B cell (primary cell): ENCODE data around the gene KRAS. TPM values are rescaled to one million over a fixed set of nuclear protein-coding genes. Genes with fewer than 3 reads are reported as not detected.

Experiments
- ATAC-seq: fragments of 200-7000 bp; cut with Tn5 transposase; one replicate; pipeline ENCODE4 v1.10.0; 2021; ENCODE audit warnings: low read depth, mild to moderate bottlenecking, moderate number of reproducible peaks, moderate library complexity
- CTCF ChIA-PET: fragments of 350-600 bp; sonication (Branson Sonifier 250); formaldehyde crosslinking; loops from one replicate; lab custom pipeline; 2021; ENCODE audit warnings: antibody characterized with exemption, inconsistent platforms; lab: Charles Lee
- POLR2A ChIA-PET: fragments of 350-600 bp; sonication (Branson Sonifier 250); formaldehyde crosslinking; loops from one replicate; lab custom pipeline; 2021; ENCODE audit warnings: antibody characterized with exemption; lab: Charles Lee
- DNase-seq: peaks from one replicate; pipeline ENCODE4 v3.0.0; 2013
- H2AFZ ChIP-seq: 2 replicates; pipeline ENCODE4 v1.6.1; 2012; ENCODE audit warnings: mild to moderate bottlenecking, low read depth, low read length; ENCODE audit not compliant: insufficient read depth, poor library complexity, severe bottlenecking
- H3K27ac ChIP-seq, 2 donors: 1 replicate in 1 of 2; 2 replicates in 1 of 2; pipeline ENCODE4 v1.5.1; 2012 to 2013; ENCODE audit warnings: low read length in 2 of 2, mild to moderate bottlenecking in 2 of 2, moderate library complexity in 1 of 2
- H3K27me3 ChIP-seq, 4 experiments: fragments of 200-600 bp in 1 of 4; sonication (generic) in 1 of 4; replicated peaks in 1 of 4; 1 replicate in 2 of 4; 2 replicates in 2 of 4; pipeline versions ENCODE4 v1.6.1 to v1.7.0; 2013 to 2016; ENCODE audit warnings: low read length in 3 of 4, mild to moderate bottlenecking in 2 of 4, mixed read lengths in 1 of 4, moderate library complexity in 1 of 4; ENCODE audit not compliant: insufficient read depth in 4 of 4, control insufficient read depth in 3 of 4; ENCODE audit errors: control extremely low read depth in 1 of 4
- H3K36me3 ChIP-seq, 2 experiments: replicated peaks in 1 of 2; 1 replicate in 1 of 2; 2 replicates in 1 of 2; pipeline versions ENCODE4 v1.6.1 to v1.7.1; 2013; ENCODE audit warnings: low read length in 1 of 2; ENCODE audit not compliant: insufficient read depth in 2 of 2, control insufficient read depth in 1 of 2; ENCODE audit errors: control extremely low read depth in 1 of 2, extremely low read depth in 1 of 2
- H3K4me1 ChIP-seq, 2 donors: fragments of 200-600 bp in 1 of 2; sonication (generic) in 1 of 2; 1 replicate in 1 of 2; 2 replicates in 1 of 2; pipeline versions ENCODE4 v1.5.1 to v1.6.1; 2013 to 2017; ENCODE audit warnings: low read length in 2 of 2; ENCODE audit not compliant: control insufficient read depth in 2 of 2, insufficient read depth in 2 of 2
- H3K4me2 ChIP-seq: replicated peaks from 2 replicates; pipeline ENCODE3; 2012; ENCODE audit warnings: mild to moderate bottlenecking, low read depth, low read length; ENCODE audit not compliant: poor library complexity, severe bottlenecking
- H3K4me3 ChIP-seq, 5 experiments: fragments of 200-600 bp in 1 of 5; sonication (generic) in 1 of 5; 1 replicate in 3 of 5; 2 replicates in 2 of 5; pipeline versions ENCODE4 v1.5.1 to v1.7.0; 2011 to 2016; ENCODE audit warnings: low read length in 4 of 5, mild to moderate bottlenecking in 4 of 5, low read depth in 2 of 5, control low read depth in 1 of 5, moderate library complexity in 1 of 5; ENCODE audit not compliant: insufficient read depth in 1 of 5; ENCODE audit errors: control extremely low read depth in 1 of 5, extremely low read depth in 1 of 5
- H3K79me2 ChIP-seq: fragments of 200-600 bp; sonication (generic); one replicate; pipeline ENCODE4 v1.6.0; 2016; ENCODE audit warnings: low read length; ENCODE audit not compliant: control insufficient read depth, insufficient read depth
- H3K9ac ChIP-seq: fragments of 200-600 bp; sonication (generic); 2 replicates; pipeline ENCODE4 v1.6.1; 2017; ENCODE audit warnings: mild to moderate bottlenecking, low read length, moderate library complexity
- H3K9me3 ChIP-seq, 3 donors: one replicate each; pipeline versions ENCODE4 v1.6.1 to v1.7.1; 2013; ENCODE audit warnings: low read length in 2 of 3; ENCODE audit not compliant: control insufficient read depth in 2 of 3, insufficient read depth in 1 of 3; ENCODE audit errors: control extremely low read depth in 1 of 3
- H4K20me1 ChIP-seq: 2 replicates; pipeline ENCODE4 v1.6.0; 2012; ENCODE audit warnings: mild to moderate bottlenecking, low read length; ENCODE audit not compliant: insufficient read depth, control insufficient read depth, poor library complexity, severe bottlenecking
- H3K27ac Mint-ChIP-seq: one replicate; pipeline ENCODE4 v1.8.0; 2021; ENCODE audit warnings: mixed read lengths
- H3K27me3 Mint-ChIP-seq: one replicate; pipeline ENCODE4 v1.8.0; 2021; ENCODE audit warnings: mixed read lengths
- H3K4me1 Mint-ChIP-seq: one replicate; pipeline ENCODE4 v1.8.0; 2021; ENCODE audit warnings: mixed read lengths
- H3K4me3 Mint-ChIP-seq: one replicate; pipeline ENCODE4 v1.8.0; 2021; ENCODE audit warnings: mixed read lengths
- H3K9me3 Mint-ChIP-seq: one replicate; pipeline ENCODE4 v1.8.0; 2022; ENCODE audit warnings: mixed read lengths; ENCODE audit not compliant: insufficient read depth
- CTCF ChIP-seq: fragments of 200-600 bp; IDR thresholded peaks from one replicate; pipeline ENCODE4 v1.8.0; 2022; ENCODE audit warnings: antibody characterized with exemption, mild to moderate bottlenecking
- EZH2 ChIP-seq: IDR thresholded peaks from 2 replicates; pipeline ENCODE4 v1.6.1; 2012; ENCODE audit warnings: borderline replicate concordance, low read depth, mild to moderate bottlenecking, moderate library complexity, low read length; ENCODE audit not compliant: insufficient read depth, poor library complexity, severe bottlenecking
- WGBS: methylation state at CpG from one replicate; pipeline ENCODE4 v1.1.5; 2013; ENCODE audit warnings: missing lambda C conversion rate; ENCODE audit not compliant: insufficient coverage; 5-methylcytosine and 5-hydroxymethylcytosine counted together
- intact Hi-C: fragments of 100-400 bp; cut with micrococcal nuclease; formaldehyde crosslinking; loops from one replicate; pipeline ENCODE4 v1.10.0; 2022
- polyA plus RNA-seq: library from polyadenylated mRNA; depleted of rRNA; stranded (reverse); fragments of >200 nt; gene quantifications from 2 replicates; pipeline ENCODE4 v1.2.3, GENCODE V29; 2012
- total RNA-seq, 2 donors: library from RNA; stranded (reverse); fragments of 120-200 nt in 1 of 2; gene quantifications; 1 replicate in 1 of 2; 2 replicates in 1 of 2; pipeline versions ENCODE4 v1.2.3 to v1.2.4, GENCODE V29; 2013 to 2022

KRAS gene
- total and polyA plus RNA-seq, 2 donors (not counting 1 experiment from before 2014, with no cell fraction given): 7.2 to 41.8 TPM

- intact Hi-C loops: no loop called here
- Histone ChIP-seq H3K4me3 (no peak overlapping the region), H3K27me3 (no peaks in the 10 kb centered on the region), H3K9me3 (no peaks in the 10 kb centered on the region), H4K20me1 (no peaks in the 10 kb centered on the region), H3K27ac (no peak overlapping the region), H3K36me3 (peaks cover 0 to 37% of the 10 kb centered on the region in 2 experiments), H3K79me2 (no peaks in the 10 kb centered on the region), H3K9ac (no peak overlapping the region), H3K4me2 (no peak overlapping the region), H3K4me1 (no peaks in the 10 kb centered on the region), H2AFZ (no peak overlapping the region)
- H3K4me1 Mint-ChIP-seq: no peaks in the 10 kb centered on the region
- TF ChIP-seq EZH2 (no peak), CTCF (no peak)
- H3K9me3 Mint-ChIP-seq: no peaks in the 10 kb centered on the region
- H3K4me3 Mint-ChIP-seq: no peak overlapping the region
- ATAC-seq (no peak), DNase-seq (no peak)
- WGBS: no CpG with 5 or more reads among the region's 6 CpGs
- H3K27me3 Mint-ChIP-seq: no peaks in the 10 kb centered on the region
- ChIA-PET POLR2A (no interaction called here), CTCF (interaction anchor here (1.1 to 1.5 kb wide), 2 partner anchors 13 to 216 kb away, joined by 3 to 4 read pairs; no protein-coding TSS in a partner anchor)
- H3K27ac Mint-ChIP-seq: no peak overlapping the region
Measured at GRCh38 chr12:25207411-25207810, 43.3 kb downstream of the KRAS start.

DNA sequence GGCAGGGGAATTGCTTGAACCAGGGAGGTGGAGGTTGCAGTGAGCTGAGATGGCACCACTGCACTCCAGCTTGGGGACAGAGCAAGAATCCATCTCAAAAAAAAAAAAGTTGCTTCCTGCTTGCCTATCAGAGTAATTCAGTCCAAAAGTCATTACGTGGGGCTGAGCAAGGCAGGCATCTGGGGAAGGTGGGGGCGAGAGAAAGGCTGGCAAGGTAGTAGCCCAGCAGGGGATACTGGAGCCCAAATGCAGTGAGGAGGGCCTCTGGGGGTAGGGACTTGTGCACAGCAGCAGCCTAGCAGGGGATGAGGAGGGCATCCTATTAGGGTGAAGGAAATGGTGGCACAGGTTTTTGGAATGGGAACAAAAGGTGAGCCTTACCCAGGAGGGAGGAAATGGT lies 48.6 kb downstream of the KRAS start:
- TF ChIP-seq EZH2: no peak
- TF ChIP-seq CTCF: no peak
- H3K27me3 Mint-ChIP-seq: no peaks in the 10 kb centered on the region
- Histone ChIP-seq H3K27ac (no peak overlapping the region), H3K4me3 (no peak overlapping the region), H3K79me2 (peaks cover 4% of the 10 kb centered on the region), H3K9me3 (no peaks in the 10 kb centered on the region), H3K36me3 (peaks cover 0 to 23% of the 10 kb centered on the region in 2 experiments), H3K27me3 (no peaks in the 10 kb centered on the region), H3K4me1 (no peaks in the 10 kb centered on the region), H4K20me1 (no peaks in the 10 kb centered on the region), H3K4me2 (no peak overlapping the region), H3K9ac (no peak overlapping the region), H2AFZ (no peak overlapping the region)
- 88% methylated on average over 2 of the region's 2 CpGs for WGBS
- CTCF ChIA-PET: no interaction called here
- no peak overlapping the region for H3K4me3 Mint-ChIP-seq
- DNase-seq (no peak), ATAC-seq (no peak)
- H3K27ac Mint-ChIP-seq: no peak overlapping the region
- POLR2A ChIA-PET: no interaction called here
- H3K9me3 Mint-ChIP-seq: no peaks in the 10 kb centered on the region
- H3K4me1 Mint-ChIP-seq: peaks cover 22% of the 10 kb centered on the region
- intact Hi-C loops: no loop called here
